ENCODE data around the gene GIMAP4. TPM values are rescaled to one million over a fixed set of nuclear protein-coding genes. Genes with fewer than 3 reads are reported as not detected.
"Not testable (repeated sequence)": the region's sequence is repeated elsewhere in the genome, so short reads cannot be mapped to it uniquely, and the experiment has no call there.

GIMAP4 gene
- total and polyA plus RNA-seq, 2 donors (not counting 1 experiment from before 2014, with no cell fraction given): not detected

GRCh38 chr7:150595361-150595760 is 28.2 kb downstream of the GIMAP4 start:
- Histone ChIP-seq H2AFZ (ENCODE audit: low read length) (no peak overlapping the region), H3K36me3 (ENCODE audit: control insufficient read depth, insufficient read depth, low read length) (no peaks in the 10 kb centered on the region), H3K4me1 (ENCODE audit: control insufficient read depth, extremely low read depth, insufficient read depth, low read length) (no peaks in the 10 kb centered on the region), H3K27me3 (ENCODE audit: control insufficient read depth, insufficient read depth, low read length) (no peaks in the 10 kb centered on the region), H3K79me2 (ENCODE audit: control insufficient read depth, insufficient read depth, low read length) (no peaks in the 10 kb centered on the region), H4K20me1 (ENCODE audit: control insufficient read depth, extremely low read depth, insufficient read depth, low read length) (no peaks in the 10 kb centered on the region), H3K9me3 (ENCODE audit: control insufficient read depth, insufficient read depth, low read depth, low read length) (no peaks in the 10 kb centered on the region), H3K27ac (ENCODE audit: insufficient read depth, low read length) (no peak overlapping the region), H3K4me2 (ENCODE audit: extremely low read depth, insufficient read depth, low read length) (no peak overlapping the region), H3K4me3 (replicated peaks in 1 of 4; ENCODE audit: control extremely low read depth in 1 of 4, insufficient read depth in 1 of 4, low read depth in 3 of 4, low read length in 4 of 4) (no peak overlapping the region), H3K9ac (ENCODE audit: insufficient read depth, low read length) (no peak overlapping the region)
- TF ChIP-seq EZH2 (IDR thresholded peaks at IDR 0.05; ENCODE audit: low read length, missing control alignments): no peak
- DNase-seq (ENCODE audit: low read depth in 2 of 2): no peak

- not testable (repeated sequence) for H2AFZ ChIP-seq (ENCODE audit: low read length); H3K36me3 ChIP-seq (ENCODE audit: control insufficient read depth, insufficient read depth, low read length); H4K20me1 ChIP-seq (ENCODE audit: control insufficient read depth, extremely low read depth, insufficient read depth, low read length); H3K9me3 ChIP-seq (ENCODE audit: control insufficient read depth, insufficient read depth, low read depth, low read length); H3K4me3 ChIP-seq (replicated peaks in 1 of 4; ENCODE audit: control extremely low read depth in 1 of 4, insufficient read depth in 1 of 4, low read depth in 3 of 4, low read length in 4 of 4); H3K79me2 ChIP-seq (ENCODE audit: control insufficient read depth, insufficient read depth, low read length); H3K4me2 ChIP-seq (ENCODE audit: extremely low read depth, insufficient read depth, low read length); H3K4me1 ChIP-seq (ENCODE audit: control insufficient read depth, extremely low read depth, insufficient read depth, low read length); H3K27ac ChIP-seq (ENCODE audit: insufficient read depth, low read length); DNase-seq (ENCODE audit: low read depth in 2 of 2); H3K9ac ChIP-seq (ENCODE audit: insufficient read depth, low read length); H3K27me3 ChIP-seq (ENCODE audit: control insufficient read depth, insufficient read depth, low read length)
Measured at GRCh38 chr7:150603600-150603999, 36.4 kb downstream of the GIMAP4 start.

- Histone ChIP-seq H3K4me2 (ENCODE audit: extremely low read depth, insufficient read depth, low read length) (no peak overlapping the region), H3K9ac (ENCODE audit: insufficient read depth, low read length) (no peak overlapping the region), H3K27me3 (ENCODE audit: control insufficient read depth, insufficient read depth, low read length) (no peaks in the 10 kb centered on the region), H3K4me3 (replicated peaks in 1 of 4; ENCODE audit: control extremely low read depth in 1 of 4, insufficient read depth in 1 of 4, low read depth in 3 of 4, low read length in 4 of 4) (no peak overlapping the region), H4K20me1 (ENCODE audit: control insufficient read depth, extremely low read depth, insufficient read depth, low read length) (no peaks in the 10 kb centered on the region), H3K9me3 (ENCODE audit: control insufficient read depth, insufficient read depth, low read depth, low read length) (no peaks in the 10 kb centered on the region), H3K4me1 (ENCODE audit: control insufficient read depth, extremely low read depth, insufficient read depth, low read length) (no peaks in the 10 kb centered on the region), H3K36me3 (ENCODE audit: control insufficient read depth, insufficient read depth, low read length) (no peaks in the 10 kb centered on the region), H3K27ac (ENCODE audit: insufficient read depth, low read length) (no peak overlapping the region), H2AFZ (ENCODE audit: low read length) (no peak overlapping the region), H3K79me2 (ENCODE audit: control insufficient read depth, insufficient read depth, low read length) (no peaks in the 10 kb centered on the region)
- no peak for DNase-seq (ENCODE audit: low read depth in 2 of 2)
- no peak for TF ChIP-seq EZH2 (IDR thresholded peaks at IDR 0.05; ENCODE audit: low read length, missing control alignments)
- TF ChIP-seq, protein P1, sequence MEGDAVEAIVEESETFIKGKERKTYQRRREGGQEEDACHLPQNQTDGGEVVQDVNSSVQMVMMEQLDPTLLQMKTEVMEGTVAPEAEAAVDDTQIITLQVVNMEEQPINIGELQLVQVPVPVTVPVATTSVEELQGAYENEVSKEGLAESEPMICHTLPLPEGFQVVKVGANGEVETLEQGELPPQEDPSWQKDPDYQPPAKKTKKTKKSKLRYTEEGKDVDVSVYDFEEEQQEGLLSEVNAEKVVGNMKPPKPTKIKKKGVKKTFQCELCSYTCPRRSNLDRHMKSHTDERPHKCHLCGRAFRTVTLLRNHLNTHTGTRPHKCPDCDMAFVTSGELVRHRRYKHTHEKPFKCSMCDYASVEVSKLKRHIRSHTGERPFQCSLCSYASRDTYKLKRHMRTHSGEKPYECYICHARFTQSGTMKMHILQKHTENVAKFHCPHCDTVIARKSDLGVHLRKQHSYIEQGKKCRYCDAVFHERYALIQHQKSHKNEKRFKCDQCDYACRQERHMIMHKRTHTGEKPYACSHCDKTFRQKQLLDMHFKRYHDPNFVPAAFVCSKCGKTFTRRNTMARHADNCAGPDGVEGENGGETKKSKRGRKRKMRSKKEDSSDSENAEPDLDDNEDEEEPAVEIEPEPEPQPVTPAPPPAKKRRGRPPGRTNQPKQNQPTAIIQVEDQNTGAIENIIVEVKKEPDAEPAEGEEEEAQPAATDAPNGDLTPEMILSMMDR (conservative IDR thresholded peaks at IDR 0.05 in 1 of 2, IDR thresholded peaks at IDR 0.05 in 1 of 2; ENCODE audit: low read depth in 1 of 2, low read length in 2 of 2): no peak
Measured at GRCh38 chr7:150610233-150610632, 43.0 kb downstream of the GIMAP4 start.

DNA sequence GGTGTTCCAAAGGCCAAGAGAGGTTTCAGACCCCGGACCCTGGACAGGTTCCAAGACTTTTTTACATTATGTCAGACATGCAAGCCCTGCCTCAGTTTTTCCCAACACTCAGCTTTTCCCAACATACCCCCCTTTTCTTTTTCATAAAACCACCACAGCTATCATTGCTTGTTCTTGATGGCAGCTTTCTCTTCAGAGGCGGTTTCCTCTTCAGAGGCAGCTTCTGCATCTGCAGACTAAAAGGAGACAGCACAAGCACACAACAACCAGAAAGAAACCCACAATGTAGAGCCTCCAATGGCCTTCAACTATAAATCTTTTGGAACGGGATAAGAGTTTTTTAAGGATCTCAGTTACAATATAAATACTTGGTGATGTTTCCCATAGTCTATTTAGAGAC is 45.7 kb downstream of the GIMAP4 start:
- H3K27ac ChIP-seq (ENCODE audit: insufficient read depth, low read length): no peak overlapping the region
- H3K79me2 ChIP-seq (ENCODE audit: control insufficient read depth, insufficient read depth, low read length): no peaks in the 10 kb centered on the region
- H3K9ac ChIP-seq (ENCODE audit: insufficient read depth, low read length): no peak overlapping the region
- H3K9me3 ChIP-seq (ENCODE audit: control insufficient read depth, insufficient read depth, low read depth, low read length): no peaks in the 10 kb centered on the region
- H3K4me1 ChIP-seq (ENCODE audit: control insufficient read depth, extremely low read depth, insufficient read depth, low read length): no peaks in the 10 kb centered on the region
- H2AFZ ChIP-seq (ENCODE audit: low read length): no peak overlapping the region
- no peak overlapping the region for H3K4me2 ChIP-seq (ENCODE audit: extremely low read depth, insufficient read depth, low read length)
- TF ChIP-seq, protein P1 (conservative IDR thresholded peaks at IDR 0.05 in 1 of 2, IDR thresholded peaks at IDR 0.05 in 1 of 2; ENCODE audit: low read depth in 1 of 2, low read length in 2 of 2): no peak
- no peaks in the 10 kb centered on the region for H4K20me1 ChIP-seq (ENCODE audit: control insufficient read depth, extremely low read depth, insufficient read depth, low read length)
- no peaks in the 10 kb centered on the region for H3K27me3 ChIP-seq (ENCODE audit: control insufficient read depth, insufficient read depth, low read length)
- no peaks in the 10 kb centered on the region for H3K36me3 ChIP-seq (ENCODE audit: control insufficient read depth, insufficient read depth, low read length)
- H3K4me3 ChIP-seq (replicated peaks in 1 of 4; ENCODE audit: control extremely low read depth in 1 of 4, insufficient read depth in 1 of 4, low read depth in 3 of 4, low read length in 4 of 4): no peak overlapping the region
- DNase-seq (ENCODE audit: low read depth in 2 of 2): no peak

All from fibroblast of lung (primary cell).